22Rv1 (cell line): ENCODE data around the gene TSPAN16.

Experiments used
- CTCF ChIP-seq: fragments of 450-650 bp; IDR thresholded peaks from 2 replicates; pipeline ENCODE4 v1.5.1; 2017; ENCODE audit warnings: mild to moderate bottlenecking
- ZFX ChIP-seq: fragments of 450-650 bp; IDR thresholded peaks from 2 replicates; pipeline ENCODE4 v1.6.1; 2017; ENCODE audit warnings: antibody characterized with exemption, borderline replicate concordance

- TF ChIP-seq CTCF (no peak), ZFX (no peak)
These were observed 11.4 kb upstream of the TSPAN16 start for GRCh38 chr19:11284515-11284914.
